ENCODE measurements around the gene CCDC71L. TPM values are rescaled to one million over a fixed set of nuclear protein-coding genes. Genes with fewer than 3 reads are reported as not detected.
"Not testable (repeated sequence)": the region's sequence is repeated elsewhere in the genome, so short reads cannot be mapped to it uniquely, and the experiment has no call there.

CCDC71L gene
- total RNA-seq, result 10 to 100 TPM; 35.1 to 35.3 TPM

GRCh38 chr7:106660862-106661720 is at the start of gene CCDC71L:
CCDC71L (minus strand) TSS chr7:106661158; CDS start chr7:106660896, 262 bp downstream.
- CTCF ChIA-PET, result interaction anchor here (0.6 to 6.0 kb wide), 12 partner anchors 18 to 622 kb away, joined by 3 to 59 read pairs (median 3); no protein-coding TSS in a partner anchor
- POLR2A ChIA-PET, result interaction anchor here (0.9 to 2.3 kb wide), 5 partner anchors 18 to 376 kb away, joined by 3 to 18 read pairs (median 5); partner anchors contain the start of gene NAMPT

- CTCF ChIA-PET, POLR2A ChIA-PET: not testable (repeated sequence)
These were observed 48.6 kb upstream of the CCDC71L start for GRCh38 chr7:106709604-106710003.

GRCh38 chr7:106704000-106704840 is 43.3 kb upstream of the CCDC71L start:
- POLR2A ChIA-PET, result no interaction called here
- CTCF ChIA-PET, result interaction anchor here (1.0 kb wide), 1 partner anchor 32 kb away, joined by 3 read pairs; no protein-coding TSS in a partner anchor

- POLR2A ChIA-PET, result no interaction called here
- CTCF ChIA-PET, result interaction anchor here (1.3 kb wide), 1 partner anchor 15 kb away, joined by 3 read pairs; no protein-coding TSS in a partner anchor
These were observed 32.9 kb upstream of the CCDC71L start for GRCh38 chr7:106693677-106694353.

GRCh38 chr7:106692450-106693051 is 31.6 kb upstream of the CCDC71L start:
- CTCF ChIA-PET, result no interaction called here
- POLR2A ChIA-PET, result no interaction called here

GRCh38 chr7:106688161-106688560 is 27.2 kb upstream of the CCDC71L start:
- POLR2A ChIA-PET, CTCF ChIA-PET: not testable (repeated sequence)

- ChIA-PET POLR2A (interaction anchor here (0.7 kb wide), 1 partner anchor 98 kb away, joined by 5 read pairs; no protein-coding TSS in a partner anchor), CTCF (interaction anchor here (0.7 kb wide), 1 partner anchor 684 kb away, joined by 3 read pairs; no protein-coding TSS in a partner anchor)
These were observed 23.0 kb upstream of the CCDC71L start for GRCh38 chr7:106683941-106684340.

GRCh38 chr7:106681815-106682495 is 21.0 kb upstream of the CCDC71L start:
- ChIA-PET POLR2A (no interaction called here), CTCF (no interaction called here)

- POLR2A ChIA-PET, result interaction anchor here (0.9 to 1.4 kb wide), 4 partner anchors 9 to 56 kb away, joined by 3 to 5 read pairs (median 4); partner anchors contain the start of gene CCDC71L
- CTCF ChIA-PET, result interaction anchor here (0.7 to 2.2 kb wide), 7 partner anchors 14 to 468 kb away, joined by 3 to 8 read pairs (median 3); partner anchors contain the start of gene CCDC71L
These were observed 18.4 kb upstream of the CCDC71L start for GRCh38 chr7:106679153-106679931.

GRCh38 chr7:106678795-106679152 is 17.8 kb upstream of the CCDC71L start:
- POLR2A ChIA-PET, result interaction anchor here (1.1 to 1.4 kb wide), 3 partner anchors 8 to 39 kb away, joined by 3 to 5 read pairs (median 4); partner anchors contain the start of gene CCDC71L
- CTCF ChIA-PET, result interaction anchor here (0.7 to 2.2 kb wide), 7 partner anchors 15 to 468 kb away, joined by 3 to 8 read pairs (median 3); partner anchors contain the start of gene CCDC71L

GRCh38 chr7:106676506-106676905 is 15.5 kb upstream of the CCDC71L start:
- POLR2A ChIA-PET, CTCF ChIA-PET: not testable (repeated sequence)

- CTCF ChIA-PET, POLR2A ChIA-PET: not testable (repeated sequence)
These were observed 12.7 kb upstream of the CCDC71L start for GRCh38 chr7:106673688-106674087.

GRCh38 chr7:106671930-106672329 is 11.0 kb upstream of the CCDC71L start:
- POLR2A ChIA-PET, CTCF ChIA-PET: not testable (repeated sequence)

GRCh38 chr7:106671160-106671559 is 10.2 kb upstream of the CCDC71L start:
- ChIA-PET CTCF (no interaction called here), POLR2A (interaction anchor here (1.1 kb wide), 1 partner anchor 8 kb away, joined by 3 read pairs; no protein-coding TSS in a partner anchor)

GRCh38 chr7:106668861-106669524 is 8.0 kb upstream of the CCDC71L start:
- ChIA-PET POLR2A (no interaction called here), CTCF (no interaction called here)

- POLR2A ChIA-PET, result no interaction called here
These were observed 5.4 kb upstream of the CCDC71L start for GRCh38 chr7:106666353-106666752.

GRCh38 chr7:106664343-106664742 is 3.4 kb upstream of the CCDC71L start:
- ChIA-PET CTCF (no interaction called here), POLR2A (no interaction called here)

More at GRCh38 chr7:106666353-106666752, 5.4 kb upstream of the CCDC71L start:
- CTCF ChIA-PET, result interaction anchor here (0.7 kb wide), 2 partner anchors 161 to 328 kb away, joined by 3 to 5 read pairs; no protein-coding TSS in a partner anchor

All from activated CD8-positive, alpha-beta memory T cell treated with anti-CD3 and anti-CD28 coated beads for 36 hours (primary cell).